Keratinocyte (primary cell): ENCODE results near the gene KCNH8. TPM values are rescaled to one million over a fixed set of nuclear protein-coding genes. Genes with fewer than 3 reads are reported as not detected.

Source experiments
- DNase-seq: peaks from one replicate; pipeline ENCODE4 v3.0.0-alpha.2; 2011; ENCODE audit warnings: low read depth, missing footprints, low spot score
- FAIRE-seq: peaks from 2 replicates; lab custom pipeline; 2011; peaks lifted over from hg19 to GRCh38; lab: Jason Lieb, UNC
- H2AFZ ChIP-seq: 2 replicates; pipeline ENCODE4 v1.6.0; 2012; ENCODE audit warnings: low read length, control low read depth, inconsistent platforms; ENCODE audit not compliant: control insufficient read depth
- H3K27ac ChIP-seq: 2 replicates; pipeline ENCODE4 v1.5.1; 2011; ENCODE audit warnings: low read length; ENCODE audit not compliant: control insufficient read depth, insufficient read depth
- H3K27me3 ChIP-seq: 3 replicates; pipeline ENCODE4 v1.6.0; 2011; ENCODE audit warnings: low read length; ENCODE audit not compliant: control insufficient read depth, insufficient read depth; ENCODE audit errors: extremely low read depth
- H3K36me3 ChIP-seq, 2 experiments: 2 replicates in 1 of 2; 3 replicates in 1 of 2; pipeline ENCODE4 v1.5.1; 2011; ENCODE audit warnings: low read length in 2 of 2, mild to moderate bottlenecking in 1 of 2; ENCODE audit not compliant: control insufficient read depth in 2 of 2, insufficient read depth in 2 of 2; ENCODE audit errors: extremely low read depth in 1 of 2
- H3K4me1 ChIP-seq: 3 replicates; pipeline ENCODE4 v1.5.1; 2011; ENCODE audit warnings: low read length; ENCODE audit not compliant: control insufficient read depth, insufficient read depth; ENCODE audit errors: extremely low read depth
- H3K4me2 ChIP-seq: 3 replicates; pipeline ENCODE4 v1.6.0; 2011; ENCODE audit warnings: low read depth, low read length; ENCODE audit not compliant: control insufficient read depth, insufficient read depth; ENCODE audit errors: extremely low read depth
- H3K4me3 ChIP-seq, 3 experiments: fragments of 200-600 bp in 1 of 3; sonication (generic) in 1 of 3; 2 replicates in 2 of 3; 3 replicates in 1 of 3; pipeline ENCODE4 v1.5.1; 2011 to 2016; ENCODE audit warnings: low read length in 3 of 3, mild to moderate bottlenecking in 3 of 3, control low read depth in 2 of 3, inconsistent platforms in 1 of 3, low read depth in 1 of 3, mixed read lengths in 1 of 3, mixed run types in 1 of 3, moderate library complexity in 1 of 3; ENCODE audit not compliant: control insufficient read depth in 2 of 3, insufficient read depth in 2 of 3; ENCODE audit errors: extremely low read depth in 1 of 3
- H3K79me2 ChIP-seq: 2 replicates; pipeline ENCODE4 v1.6.0; 2012; ENCODE audit warnings: low read length; ENCODE audit not compliant: control insufficient read depth, insufficient read depth
- H3K9ac ChIP-seq: 3 replicates; pipeline ENCODE4 v1.6.0; 2011; ENCODE audit warnings: low read length; ENCODE audit not compliant: control insufficient read depth, insufficient read depth; ENCODE audit errors: extremely low read depth
- H3K9me1 ChIP-seq: 3 replicates; pipeline ENCODE4 v1.6.0; 2011; ENCODE audit warnings: low read length; ENCODE audit not compliant: control insufficient read depth, insufficient read depth; ENCODE audit errors: extremely low read depth
- H3K9me3 ChIP-seq: 2 replicates; pipeline ENCODE4 v1.5.1; 2012; ENCODE audit warnings: low read depth, low read length; ENCODE audit not compliant: control insufficient read depth
- H4K20me1 ChIP-seq: 3 replicates; pipeline ENCODE4 v1.6.0; 2011; ENCODE audit warnings: low read length; ENCODE audit not compliant: control insufficient read depth, insufficient read depth; ENCODE audit errors: extremely low read depth
- EZH2 ChIP-seq: IDR thresholded peaks from one replicate; pipeline ENCODE4 v1.6.1; 2012; ENCODE audit warnings: inconsistent platforms, mild to moderate bottlenecking, low read length, moderate library complexity
- dilution Hi-C: fragments of 300-500 bp; cut with MboI; formaldehyde crosslinking; loops from one replicate; pipeline ENCODE4 v1.7.0; 2020; ENCODE audit warnings: low sequenced_read_pairs; ENCODE audit not compliant: extremely low pct_ligation_motif_present
- polyA plus RNA-seq, 5 experiments: library from polyadenylated mRNA; depleted of rRNA in 3 of 5; stranded (reverse) in 3 of 5; stranded (forward) in 1 of 5; unstranded in 1 of 5; fragments of >200 nt; gene quantifications; 1 replicate in 1 of 5; 2 replicates in 3 of 5; 3 replicates in 1 of 5; pipeline versions ENCODE4 v1.2.1 to v1.2.3, GENCODE V29; 2011 to 2012; ENCODE audit warnings: missing spikeins in 2 of 5, low read depth in 1 of 5, low replicate concordance in 1 of 5
- TF ChIP-seq, protein P1 (sequence below), 3 experiments: IDR thresholded peaks in 1 of 3; conservative IDR thresholded peaks in 1 of 3; optimal IDR thresholded peaks in 1 of 3; 2 replicates in 2 of 3; 3 replicates in 1 of 3; pipeline versions ENCODE3 to v1.5.1; 2011; ENCODE audit warnings: low read length in 3 of 3, mild to moderate bottlenecking in 3 of 3, moderate library complexity in 2 of 3, control low read depth in 1 of 3, inconsistent platforms in 1 of 3; ENCODE audit not compliant: insufficient read depth in 2 of 3; ENCODE audit errors: extremely low read depth in 1 of 3

The KCNH8 gene
- polyA plus RNA-seq, 1 donor (not counting 4 experiments of a cell fraction or from before 2014, with no cell fraction given), result not detected

DNA sequence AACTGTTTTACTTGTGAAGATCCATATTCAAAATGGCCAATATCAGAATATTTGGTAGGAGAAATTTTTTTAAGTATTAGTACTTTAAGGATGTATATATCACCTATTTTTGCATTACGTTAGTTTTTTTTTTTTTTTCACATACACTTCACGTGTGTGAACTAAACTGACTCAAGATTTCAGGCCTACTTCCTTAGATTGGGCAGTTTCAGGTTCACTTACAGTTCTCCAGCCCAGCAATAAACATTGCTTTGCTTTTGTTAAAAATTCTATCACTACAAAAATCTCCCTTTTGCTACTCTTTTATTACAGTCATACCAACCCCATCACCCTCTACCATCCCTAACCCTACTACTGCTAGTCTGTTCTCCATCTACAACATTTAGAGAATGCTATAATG lies 183.6 kb downstream of the KCNH8 start:
- Histone ChIP-seq H4K20me1 (no peaks in the 10 kb centered on the region), H3K4me3 (no peak overlapping the region), H3K4me1 (no peaks in the 10 kb centered on the region), H3K79me2 (no peaks in the 10 kb centered on the region), H2AFZ (no peak overlapping the region), H3K27ac (no peak overlapping the region), H3K27me3 (no peaks in the 10 kb centered on the region), H3K9me3 (no peaks in the 10 kb centered on the region), H3K9me1 (no peaks in the 10 kb centered on the region), H3K4me2 (no peak overlapping the region), H3K9ac (no peak overlapping the region), H3K36me3 (no peaks in the 10 kb centered on the region)
- dilution Hi-C loops, result no loop called here
- FAIRE-seq (no peak), DNase-seq (no peak)
- TF ChIP-seq, protein P1, sequence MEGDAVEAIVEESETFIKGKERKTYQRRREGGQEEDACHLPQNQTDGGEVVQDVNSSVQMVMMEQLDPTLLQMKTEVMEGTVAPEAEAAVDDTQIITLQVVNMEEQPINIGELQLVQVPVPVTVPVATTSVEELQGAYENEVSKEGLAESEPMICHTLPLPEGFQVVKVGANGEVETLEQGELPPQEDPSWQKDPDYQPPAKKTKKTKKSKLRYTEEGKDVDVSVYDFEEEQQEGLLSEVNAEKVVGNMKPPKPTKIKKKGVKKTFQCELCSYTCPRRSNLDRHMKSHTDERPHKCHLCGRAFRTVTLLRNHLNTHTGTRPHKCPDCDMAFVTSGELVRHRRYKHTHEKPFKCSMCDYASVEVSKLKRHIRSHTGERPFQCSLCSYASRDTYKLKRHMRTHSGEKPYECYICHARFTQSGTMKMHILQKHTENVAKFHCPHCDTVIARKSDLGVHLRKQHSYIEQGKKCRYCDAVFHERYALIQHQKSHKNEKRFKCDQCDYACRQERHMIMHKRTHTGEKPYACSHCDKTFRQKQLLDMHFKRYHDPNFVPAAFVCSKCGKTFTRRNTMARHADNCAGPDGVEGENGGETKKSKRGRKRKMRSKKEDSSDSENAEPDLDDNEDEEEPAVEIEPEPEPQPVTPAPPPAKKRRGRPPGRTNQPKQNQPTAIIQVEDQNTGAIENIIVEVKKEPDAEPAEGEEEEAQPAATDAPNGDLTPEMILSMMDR (optimal IDR thresholded peaks at IDR 0.05 in 1 of 3, IDR thresholded peaks at IDR 0.05 in 1 of 3, conservative IDR thresholded peaks at IDR 0.05 in 1 of 3; ENCODE audit: extremely low read depth in 1 of 3, insufficient read depth in 2 of 3, low read length in 3 of 3), result no peak
- TF ChIP-seq EZH2, result no peak

DNA sequence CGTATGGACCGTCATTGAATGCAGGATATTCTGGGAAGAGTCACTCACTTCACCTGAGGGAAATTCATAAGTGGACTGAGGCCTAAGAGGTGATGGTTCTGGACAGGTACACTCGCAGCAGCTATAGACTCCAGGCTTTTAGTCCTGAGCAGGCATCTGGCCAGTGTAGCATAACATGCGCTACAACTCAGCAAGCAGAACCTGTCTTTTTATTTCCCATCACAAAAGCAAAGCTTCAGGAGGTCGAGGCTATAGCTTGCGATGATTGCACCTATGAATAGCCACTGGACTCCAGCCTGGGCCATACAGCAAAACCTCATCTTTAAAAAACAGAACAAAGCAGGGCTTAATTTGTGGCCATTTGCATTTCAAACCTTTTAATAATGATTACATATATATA lies 185.8 kb downstream of the KCNH8 start:
- TF ChIP-seq, protein P1 (optimal IDR thresholded peaks at IDR 0.05 in 1 of 3, IDR thresholded peaks at IDR 0.05 in 1 of 3, conservative IDR thresholded peaks at IDR 0.05 in 1 of 3; ENCODE audit: extremely low read depth in 1 of 3, insufficient read depth in 2 of 3, low read length in 3 of 3), result no peak
- no peak for TF ChIP-seq EZH2
- no peaks in the 10 kb centered on the region for H3K9me1 ChIP-seq
- H3K9ac ChIP-seq, result no peak overlapping the region
- dilution Hi-C loops, result no loop called here
- no peaks in the 10 kb centered on the region for H3K79me2 ChIP-seq
- H3K27me3 ChIP-seq, result no peaks in the 10 kb centered on the region
- FAIRE-seq (no peak), DNase-seq (no peak)
- no peak overlapping the region for H3K4me3 ChIP-seq
- H4K20me1 ChIP-seq, result no peaks in the 10 kb centered on the region
- H2AFZ ChIP-seq, result no peak overlapping the region
- H3K27ac ChIP-seq, result no peak overlapping the region
- no peaks in the 10 kb centered on the region for H3K4me1 ChIP-seq
- H3K4me2 ChIP-seq, result no peak overlapping the region
- no peaks in the 10 kb centered on the region for H3K9me3 ChIP-seq
- no peaks in the 10 kb centered on the region for H3K36me3 ChIP-seq
